Neuronal stem cell (in vitro differentiated cells): ENCODE data around the gene CARS2.

Experiments used
- DNase-seq: peaks from one replicate; pipeline ENCODE4 v3.0.0-alpha.2; 2013; ENCODE audit warnings: low spot score
- H2AFZ ChIP-seq: one replicate; pipeline ENCODE4 v1.6.1; 2013; ENCODE audit warnings: mild to moderate bottlenecking, low read length, inconsistent platforms
- H2AK5ac ChIP-seq: 2 replicates; pipeline ENCODE4 v1.6.1; 2013; ENCODE audit warnings: low read depth, mild to moderate bottlenecking, inconsistent platforms, low read length, moderate library complexity, mixed read lengths
- H2BK120ac ChIP-seq: 2 replicates; pipeline ENCODE4 v1.6.1; 2013; ENCODE audit warnings: low read depth, mild to moderate bottlenecking, inconsistent platforms, low read length, moderate library complexity, mixed read lengths
- H2BK12ac ChIP-seq: one replicate; pipeline ENCODE4 v1.6.1; 2013; ENCODE audit warnings: low read length, inconsistent platforms
- H2BK15ac ChIP-seq: 2 replicates; pipeline ENCODE4 v1.6.1; 2013; ENCODE audit warnings: mild to moderate bottlenecking, low read length, inconsistent platforms, mixed read lengths
- H2BK5ac ChIP-seq: one replicate; pipeline ENCODE4 v1.6.1; 2013; ENCODE audit warnings: inconsistent platforms, mild to moderate bottlenecking, low read length, moderate library complexity
- H3K14ac ChIP-seq: one replicate; pipeline ENCODE4 v1.6.1; 2013; ENCODE audit warnings: low read length, inconsistent platforms
- H3K18ac ChIP-seq: 2 replicates; pipeline ENCODE4 v1.6.1; 2013; ENCODE audit warnings: low read length, inconsistent platforms
- H3K23ac ChIP-seq: 2 replicates; pipeline ENCODE4 v1.6.1; 2013; ENCODE audit warnings: low read depth, mild to moderate bottlenecking, mixed read lengths, low read length, inconsistent platforms; ENCODE audit not compliant: poor library complexity
- H3K27ac ChIP-seq: replicated peaks from 3 replicates; pipeline ENCODE4 v1.5.1; 2013; ENCODE audit warnings: low read length, inconsistent platforms
- H3K27me3 ChIP-seq, 3 experiments: 2 replicates each; pipeline ENCODE4 v1.6.1; 2013; ENCODE audit warnings: low read length in 3 of 3, mild to moderate bottlenecking in 2 of 3, inconsistent platforms in 1 of 3, low read depth in 1 of 3, mixed read lengths in 1 of 3, moderate library complexity in 1 of 3; ENCODE audit not compliant: control insufficient read depth in 3 of 3, insufficient read depth in 3 of 3
- H3K36me3 ChIP-seq, 2 donors: replicated peaks in 1 of 2; 2 replicates each; pipeline ENCODE4 v1.6.1; 2013; ENCODE audit warnings: low read length in 2 of 2; ENCODE audit not compliant: control insufficient read depth in 2 of 2, insufficient read depth in 2 of 2
- H3K4ac ChIP-seq: 2 replicates; pipeline ENCODE4 v1.6.1; 2013; ENCODE audit warnings: inconsistent platforms, mild to moderate bottlenecking, low read length, moderate library complexity
- H3K4me1 ChIP-seq, 2 donors: 1 replicate in 1 of 2; 2 replicates in 1 of 2; pipeline ENCODE4 v1.6.1; 2013; ENCODE audit warnings: low read length in 2 of 2, low read depth in 1 of 2; ENCODE audit not compliant: control insufficient read depth in 2 of 2, insufficient read depth in 1 of 2
- H3K4me2 ChIP-seq: one replicate; pipeline ENCODE4 v1.6.1; 2013; ENCODE audit warnings: mild to moderate bottlenecking, low read length, inconsistent platforms; ENCODE audit not compliant: insufficient read depth, poor library complexity, severe bottlenecking
- H3K4me3 ChIP-seq, 2 donors: 2 replicates each; pipeline ENCODE4 v1.5.1; 2013; ENCODE audit warnings: low read length in 2 of 2, mild to moderate bottlenecking in 2 of 2, inconsistent platforms in 1 of 2, moderate library complexity in 1 of 2
- H3K79me1 ChIP-seq: one replicate; pipeline ENCODE4 v1.6.1; 2013; ENCODE audit warnings: low read depth, mild to moderate bottlenecking, inconsistent platforms, low read length, moderate library complexity
- H3K9ac ChIP-seq: one replicate; pipeline ENCODE4 v1.6.1; 2013; ENCODE audit warnings: mild to moderate bottlenecking, low read depth, low read length, inconsistent platforms; ENCODE audit not compliant: poor library complexity
- H3K9me3 ChIP-seq, 2 donors: replicated peaks in 1 of 2; 2 replicates each; pipeline versions ENCODE3 to v1.6.1; 2013; ENCODE audit warnings: low read length in 2 of 2, mild to moderate bottlenecking in 2 of 2, inconsistent platforms in 1 of 2, low read depth in 1 of 2, mixed read lengths in 1 of 2, moderate library complexity in 1 of 2; ENCODE audit not compliant: control insufficient read depth in 2 of 2, insufficient read depth in 1 of 2
- H4K8ac ChIP-seq: one replicate; pipeline ENCODE4 v1.6.1; 2013; ENCODE audit warnings: low read depth, mild to moderate bottlenecking, inconsistent platforms, low read length, moderate library complexity
- H4K91ac ChIP-seq: one replicate; pipeline ENCODE4 v1.6.1; 2013; ENCODE audit warnings: low read length, low read depth, mild to moderate bottlenecking, inconsistent platforms; ENCODE audit not compliant: poor library complexity
- WGBS, 2 donors: extraction: QIAGEN DNeasy Blood & Tissue Kit; methylation state at CpG; one replicate each; pipeline ENCODE4 v1.1.7; 2013; ENCODE audit warnings: missing lambda C conversion rate in 2 of 2, mixed read lengths in 1 of 2; ENCODE audit not compliant: insufficient read length in 2 of 2, insufficient replicate concordance in 1 of 2; ENCODE audit errors: extremely low coverage in 2 of 2; 5-methylcytosine and 5-hydroxymethylcytosine counted together

CARS2 gene

DNA sequence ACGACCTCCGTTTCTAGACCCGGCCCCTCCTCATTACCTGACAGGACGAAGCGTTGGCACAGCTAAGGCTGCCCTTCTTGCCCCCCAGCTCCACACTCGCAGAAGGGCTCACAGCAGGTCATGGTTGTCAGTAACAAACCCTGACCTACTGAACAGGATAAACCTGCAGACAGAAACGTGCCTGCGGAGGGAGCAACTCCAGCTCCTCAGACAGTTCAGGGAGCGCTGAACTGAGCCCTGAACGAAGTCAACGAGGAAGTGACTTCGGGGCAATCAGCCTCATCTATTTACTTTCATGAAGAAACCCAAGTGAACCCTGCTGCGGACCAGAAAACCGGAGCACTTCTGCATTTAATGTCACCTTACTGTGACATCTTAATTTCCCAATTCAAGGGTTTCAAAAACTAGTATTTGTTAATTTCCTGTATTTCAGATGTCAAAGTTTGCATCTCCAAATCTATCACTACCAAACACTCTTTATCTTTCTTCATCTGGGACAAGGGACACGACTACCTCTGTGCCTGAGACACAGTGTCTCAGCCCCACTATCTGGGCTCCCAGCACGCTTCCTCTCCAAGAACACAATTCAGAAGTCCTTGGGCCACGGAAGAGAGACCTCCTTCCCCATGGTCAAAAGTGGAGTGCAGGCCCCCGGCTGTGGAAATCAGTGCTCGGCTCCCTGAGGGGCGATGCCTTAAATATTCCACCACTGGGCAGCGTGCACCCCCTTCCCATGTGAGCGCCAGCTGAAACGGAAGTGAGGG lies 40.2 kb downstream of the CARS2 start:
- Histone ChIP-seq H2BK5ac (no peak overlapping the region), H3K4me3 (no peak overlapping the region), H3K27me3 (no peaks in the 10 kb centered on the region), H3K18ac (no peak overlapping the region), H3K36me3 (peaks cover 45 to 94% of the 10 kb centered on the region in 2 donors), H3K9me3 (peaks cover 15 to 37% of the 10 kb centered on the region in 2 donors), H2BK15ac (no peak overlapping the region), H3K4me2 (no peak overlapping the region), H2BK120ac (no peak overlapping the region), H2AK5ac (no peak overlapping the region), H3K9ac (no peak overlapping the region), H3K14ac (no peak overlapping the region), H3K23ac (no peak overlapping the region), H3K4me1 (no peaks in the 10 kb centered on the region), H4K8ac (no peak overlapping the region), H3K27ac (no peak overlapping the region), H2BK12ac (no peak overlapping the region), H2AFZ (no peak overlapping the region), H4K91ac (no peak overlapping the region), H3K4ac (no peak overlapping the region), H3K79me1 (peaks cover 2% of the 10 kb centered on the region)
- no CpG with 5 or more reads among the region's 23 CpGs for WGBS, 2 donors
- DNase-seq, result no peak

DNA sequence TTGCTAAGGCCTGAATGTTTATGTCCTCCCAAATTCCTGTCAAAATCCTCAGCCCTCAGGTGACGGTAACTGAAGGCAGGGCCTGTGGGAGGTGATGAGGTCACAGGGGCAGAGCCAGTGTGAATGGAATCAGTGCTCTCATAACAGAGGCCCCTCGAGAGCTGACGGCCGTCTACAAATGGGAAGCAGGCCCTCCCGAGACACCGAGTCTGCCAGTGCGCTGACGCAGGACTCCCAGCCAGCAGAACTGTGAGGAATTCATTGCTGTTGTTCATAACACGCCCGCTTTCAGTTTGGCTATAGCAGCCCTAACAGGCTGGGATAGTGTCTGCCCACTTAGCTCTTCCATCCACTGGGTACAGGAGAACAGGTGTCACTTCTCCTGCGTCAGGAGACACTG lies 41.2 kb downstream of the CARS2 start:
- no peak for DNase-seq
- H3K27ac ChIP-seq, result no peak overlapping the region
- H3K23ac ChIP-seq, result no peak overlapping the region
- no peak overlapping the region for H2BK5ac ChIP-seq
- no peak overlapping the region for H3K9ac ChIP-seq
- no peak overlapping the region for H3K14ac ChIP-seq
- H3K18ac ChIP-seq, result no peak overlapping the region
- peaks cover 2% of the 10 kb centered on the region for H3K79me1 ChIP-seq
- no peak overlapping the region for H3K4me3 ChIP-seq
- H3K4ac ChIP-seq, result no peak overlapping the region
- no peak overlapping the region for H2AFZ ChIP-seq
- H2AK5ac ChIP-seq, result no peak overlapping the region
- no peak overlapping the region for H2BK15ac ChIP-seq
- H4K91ac ChIP-seq, result no peak overlapping the region
- no peak overlapping the region for H2BK120ac ChIP-seq
- WGBS, 2 donors, result no CpG with 5 or more reads among the region's 11 CpGs
- peaks cover 47 to 97% of the 10 kb centered on the region in 2 donors for H3K36me3 ChIP-seq
- H3K27me3 ChIP-seq, result no peaks in the 10 kb centered on the region
- no peak overlapping the region for H2BK12ac ChIP-seq
- no peak overlapping the region for H4K8ac ChIP-seq
- no peaks in the 10 kb centered on the region for H3K4me1 ChIP-seq
- no peak overlapping the region for H3K4me2 ChIP-seq
- H3K9me3 ChIP-seq, result peaks cover 17 to 41% of the 10 kb centered on the region in 2 donors

DNA sequence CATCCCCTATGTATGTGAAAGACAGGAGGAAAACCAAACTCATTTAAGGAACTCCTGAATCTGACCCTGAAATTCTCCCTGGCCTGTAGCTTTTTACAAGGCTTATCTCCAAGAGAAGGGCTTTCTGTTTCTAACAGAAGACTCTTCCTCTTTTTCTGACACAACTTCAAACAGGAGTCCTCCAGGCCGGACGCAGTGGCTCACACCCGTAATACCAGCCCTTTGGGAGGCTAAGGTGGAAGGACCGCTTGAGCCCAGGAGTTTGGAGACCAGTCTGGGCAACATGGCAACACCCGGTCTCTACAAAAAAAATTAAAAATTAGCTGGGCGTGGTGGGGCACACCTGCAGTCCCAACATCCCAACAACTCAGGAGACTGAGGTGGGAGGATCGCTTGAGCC lies 41.9 kb downstream of the CARS2 start:
- H3K27me3 ChIP-seq, result no peaks in the 10 kb centered on the region
- H2BK15ac ChIP-seq, result no peak overlapping the region
- H3K4me1 ChIP-seq, result no peaks in the 10 kb centered on the region
- H3K27ac ChIP-seq, result no peak overlapping the region
- H3K4me2 ChIP-seq, result no peak overlapping the region
- H2BK12ac ChIP-seq, result no peak overlapping the region
- H2AFZ ChIP-seq, result no peak overlapping the region
- H4K8ac ChIP-seq, result no peak overlapping the region
- no peak overlapping the region for H4K91ac ChIP-seq
- no peak overlapping the region for H3K4me3 ChIP-seq
- peaks cover 43 to 97% of the 10 kb centered on the region in 2 donors for H3K36me3 ChIP-seq
- no peak overlapping the region for H2AK5ac ChIP-seq
- H3K18ac ChIP-seq, result no peak overlapping the region
- H2BK5ac ChIP-seq, result no peak overlapping the region
- H3K4ac ChIP-seq, result no peak overlapping the region
- H2BK120ac ChIP-seq, result no peak overlapping the region
- H3K79me1 ChIP-seq, result peaks cover under 1% of the 10 kb centered on the region
- WGBS, 2 donors, result no CpG with 5 or more reads among the region's 7 CpGs
- H3K9me3 ChIP-seq, result peaks cover 16 to 41% of the 10 kb centered on the region in 2 donors
- DNase-seq, result no peak
- H3K14ac ChIP-seq, result no peak overlapping the region
- H3K23ac ChIP-seq, result no peak overlapping the region
- no peak overlapping the region for H3K9ac ChIP-seq

DNA sequence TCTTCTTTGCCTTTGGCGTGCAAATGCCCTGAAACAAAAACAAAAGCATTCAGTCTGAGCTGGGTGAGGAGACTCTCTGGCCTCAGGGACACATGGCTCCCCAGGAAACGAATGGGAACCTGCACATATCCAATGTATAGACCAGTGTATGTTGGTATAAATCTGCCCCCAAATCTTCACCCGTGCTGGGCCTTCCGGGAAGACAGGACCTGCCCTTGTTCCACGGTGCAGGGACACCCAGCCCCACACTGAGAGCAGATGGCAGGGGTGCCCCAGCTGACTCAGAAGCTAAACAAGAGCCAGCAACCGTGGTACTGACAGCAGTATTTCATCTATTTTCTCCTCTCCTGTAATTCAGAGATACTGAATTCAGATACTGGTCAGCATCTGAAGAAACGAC lies 42.4 kb downstream of the CARS2 start:
- Histone ChIP-seq H3K36me3 (peaks cover 42 to 95% of the 10 kb centered on the region in 2 donors), H4K91ac (no peak overlapping the region), H2BK5ac (no peak overlapping the region), H2BK15ac (no peak overlapping the region), H2BK12ac (no peak overlapping the region), H3K23ac (no peak overlapping the region), H4K8ac (no peak overlapping the region), H3K4ac (no peak overlapping the region), H3K4me1 (no peaks in the 10 kb centered on the region), H3K9ac (no peak overlapping the region), H2AK5ac (no peak overlapping the region), H3K79me1 (no peaks in the 10 kb centered on the region), H3K18ac (no peak overlapping the region), H3K14ac (no peak overlapping the region), H3K9me3 (peaks cover 15 to 39% of the 10 kb centered on the region in 2 donors), H3K4me3 (no peak overlapping the region), H3K27ac (no peak overlapping the region), H3K27me3 (no peaks in the 10 kb centered on the region), H2BK120ac (no peak overlapping the region), H3K4me2 (no peak overlapping the region), H2AFZ (no peak overlapping the region)
- whole genome bisulfite sequencing, 2 donors, result no CpG with 5 or more reads among the region's 7 CpGs
- no peak for DNase-seq
